Measurements from ENCODE around the gene VWA5B1.

Gene VWA5B1

GRCh38 chr1:20399196-20399595, 108.5 kb downstream of the VWA5B1 start:
- H3K4me2 ChIP-seq (ENCODE audit: low read depth, low read length), result no peak overlapping the region
- H4K20me1 ChIP-seq (ENCODE audit: insufficient read depth, low read length), result no peaks in the 10 kb centered on the region
- no peak overlapping the region for H3K4me3 ChIP-seq (ENCODE audit: low read length)
- peaks cover 86% of the 10 kb centered on the region for H3K27me3 ChIP-seq (replicated peaks; ENCODE audit: insufficient read depth, low read length)
- no peak for TF ChIP-seq CTCF (IDR thresholded peaks at IDR 0.05; ENCODE audit: low read length)
- no peaks in the 10 kb centered on the region for H3K9me2 ChIP-seq (replicated peaks; ENCODE audit: insufficient read depth, low read length)
- H2AFZ ChIP-seq (ENCODE audit: low read length), result no peak overlapping the region
- no peaks in the 10 kb centered on the region for H3K9me3 ChIP-seq (replicated peaks; ENCODE audit: insufficient read depth, low read length)
- H3F3A ChIP-seq (ENCODE audit: insufficient read depth, low read length), result no peaks in the 10 kb centered on the region
- H3K36me3 ChIP-seq (replicated peaks; ENCODE audit: insufficient read depth, low read length), result no peaks in the 10 kb centered on the region
- H3K79me2 ChIP-seq (ENCODE audit: low read length), result no peaks in the 10 kb centered on the region
- H3K27ac ChIP-seq (ENCODE audit: low read length), result no peak overlapping the region
- no peak for DNase-seq
- no peaks in the 10 kb centered on the region for H3K4me1 ChIP-seq (ENCODE audit: low read length)
- H3K9ac ChIP-seq (ENCODE audit: low read length), result no peak overlapping the region

- H3K27me3 ChIP-seq (replicated peaks; ENCODE audit: insufficient read depth, low read length), result peaks cover 86% of the 10 kb centered on the region
Observed at GRCh38 chr1:20399606-20400180, 109.0 kb downstream of the VWA5B1 start.

GRCh38 chr1:20400341-20401177, 109.9 kb downstream of the VWA5B1 start:
- H3K4me2 ChIP-seq (ENCODE audit: low read depth, low read length), result no peak overlapping the region
- H2AFZ ChIP-seq (ENCODE audit: low read length), result no peak overlapping the region
- H3K9me2 ChIP-seq (replicated peaks; ENCODE audit: insufficient read depth, low read length), result no peaks in the 10 kb centered on the region

More at GRCh38 chr1:20399606-20400180, 109.0 kb downstream of the VWA5B1 start:
- TF ChIP-seq EZH2phosphoT487 (IDR thresholded peaks at IDR 0.05; ENCODE audit: low read length) (no peak), CTCF (IDR thresholded peaks at IDR 0.05; ENCODE audit: low read length) (no peak), EZH2 (optimal IDR thresholded peaks at IDR 0.05; ENCODE audit: low read depth, low read length) (no peak)
- Histone ChIP-seq H3K9ac (ENCODE audit: low read length) (no peak overlapping the region), H3K9me3 (replicated peaks; ENCODE audit: insufficient read depth, low read length) (no peaks in the 10 kb centered on the region), H3K9me2 (replicated peaks; ENCODE audit: insufficient read depth, low read length) (no peaks in the 10 kb centered on the region), H3K27ac (ENCODE audit: low read length) (no peak overlapping the region), H4K20me1 (ENCODE audit: insufficient read depth, low read length) (no peaks in the 10 kb centered on the region), H2AFZ (ENCODE audit: low read length) (no peak overlapping the region), H3K79me2 (ENCODE audit: low read length) (no peaks in the 10 kb centered on the region), H3K4me3 (ENCODE audit: low read length) (no peak overlapping the region), H3F3A (ENCODE audit: insufficient read depth, low read length) (no peaks in the 10 kb centered on the region), H3K36me3 (replicated peaks; ENCODE audit: insufficient read depth, low read length) (no peaks in the 10 kb centered on the region), H3K4me1 (ENCODE audit: low read length) (no peaks in the 10 kb centered on the region), H3K4me2 (ENCODE audit: low read depth, low read length) (no peak overlapping the region)
- no peak for DNase-seq

More at GRCh38 chr1:20400341-20401177, 109.9 kb downstream of the VWA5B1 start:
- Histone ChIP-seq H3K4me1 (ENCODE audit: low read length) (no peaks in the 10 kb centered on the region), H3K9me3 (replicated peaks; ENCODE audit: insufficient read depth, low read length) (no peaks in the 10 kb centered on the region), H3K4me3 (ENCODE audit: low read length) (no peak overlapping the region), H3K27me3 (replicated peaks; ENCODE audit: insufficient read depth, low read length) (peaks cover 86% of the 10 kb centered on the region), H3K9ac (ENCODE audit: low read length) (no peak overlapping the region), H3K79me2 (ENCODE audit: low read length) (no peaks in the 10 kb centered on the region), H3K36me3 (replicated peaks; ENCODE audit: insufficient read depth, low read length) (no peaks in the 10 kb centered on the region), H4K20me1 (ENCODE audit: insufficient read depth, low read length) (no peaks in the 10 kb centered on the region), H3K27ac (ENCODE audit: low read length) (no peak overlapping the region), H3F3A (ENCODE audit: insufficient read depth, low read length) (no peaks in the 10 kb centered on the region)
- DNase-seq, result no peak
- TF ChIP-seq CTCF (IDR thresholded peaks at IDR 0.05; ENCODE audit: low read length), result no peak
- no peak for TF ChIP-seq EZH2phosphoT487 (IDR thresholded peaks at IDR 0.05; ENCODE audit: low read length)
- TF ChIP-seq EZH2 (optimal IDR thresholded peaks at IDR 0.05; ENCODE audit: low read depth, low read length), result no peak
